HG03342 (cell line): ENCODE data around the gene RFXAP.
"Not testable (repeated sequence)": the region's sequence is repeated elsewhere in the genome, so short reads cannot be mapped to it uniquely, and the experiment has no call there.

ENCODE experiments used
- ATAC-seq: cut with Tn5 transposase; IDR thresholded peaks from one replicate; pipeline ENCODE4 v1.9.1; 2021; ENCODE audit warnings: mild to moderate bottlenecking, moderate library complexity; ENCODE audit not compliant: unreplicated experiment

The RFXAP gene, protein sequence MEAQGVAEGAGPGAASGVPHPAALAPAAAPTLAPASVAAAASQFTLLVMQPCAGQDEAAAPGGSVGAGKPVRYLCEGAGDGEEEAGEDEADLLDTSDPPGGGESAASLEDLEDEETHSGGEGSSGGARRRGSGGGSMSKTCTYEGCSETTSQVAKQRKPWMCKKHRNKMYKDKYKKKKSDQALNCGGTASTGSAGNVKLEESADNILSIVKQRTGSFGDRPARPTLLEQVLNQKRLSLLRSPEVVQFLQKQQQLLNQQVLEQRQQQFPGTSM

GRCh38 chr13:36818804-36819738 is at the start of gene RFXAP:
Gene RFXAP (plus strand): TSS chr13:36819222. CDS start chr13:36819358, 136 bp downstream.
- peak; percentile 89 for ATAC-seq

- ATAC-seq = no peak
These were observed 49.5 kb upstream of the RFXAP start for GRCh38 chr13:36769545-36769944.

GRCh38 chr13:36770741-36771140 is 48.3 kb upstream of the RFXAP start:
- no peak for ATAC-seq

GRCh38 chr13:36772853-36773252 is 46.2 kb upstream of the RFXAP start:
- no peak for ATAC-seq

GRCh38 chr13:36774931-36775330 is 44.1 kb upstream of the RFXAP start:
- ATAC-seq = no peak

DNA sequence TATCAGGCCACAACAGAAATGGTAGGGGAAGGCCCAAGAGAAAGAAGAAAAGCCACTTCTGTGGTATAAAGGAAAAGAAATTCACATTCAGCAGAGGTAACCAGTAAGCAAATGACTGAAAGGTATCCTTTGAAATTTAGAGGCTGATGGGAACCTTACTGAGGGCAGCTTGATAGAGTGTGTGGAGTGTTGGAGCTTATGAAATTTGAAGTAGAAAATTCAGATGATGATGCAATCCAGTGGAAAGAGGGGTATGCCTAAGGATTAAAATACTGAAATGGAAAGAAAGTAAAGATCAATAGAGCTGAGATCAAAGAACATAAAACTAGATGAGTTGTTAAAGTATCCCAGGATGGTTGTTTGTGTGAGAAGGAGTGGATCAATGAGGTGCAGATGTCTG is 42.8 kb upstream of the RFXAP start:
- ATAC-seq = no peak

DNA sequence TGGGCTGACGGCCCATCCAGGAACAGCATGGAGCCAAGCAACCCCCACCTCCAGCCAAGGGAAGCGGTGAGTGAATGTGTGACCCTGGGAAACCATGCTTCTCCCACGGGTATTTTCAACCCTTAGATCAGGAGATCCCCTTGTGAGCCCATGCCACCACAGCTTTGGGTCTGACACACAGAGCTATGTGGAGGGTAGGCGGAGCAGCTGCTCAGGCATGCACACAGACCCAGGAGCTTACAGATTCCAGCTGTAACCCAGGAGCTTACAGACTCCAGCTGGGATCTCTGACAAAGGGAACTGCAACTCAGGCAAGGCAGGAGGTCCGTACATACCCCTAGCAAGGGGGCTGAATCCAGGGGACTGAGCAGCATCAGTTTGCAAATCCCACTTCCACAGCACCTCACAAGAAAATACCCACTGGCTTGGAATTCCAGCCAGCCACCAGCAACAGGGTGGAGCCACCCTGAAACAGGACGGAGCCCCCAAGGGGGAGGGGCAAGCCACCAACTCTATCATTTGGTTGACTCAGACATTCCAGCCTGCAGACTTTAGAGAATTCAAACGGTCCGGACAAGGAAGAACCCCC is 40.8 kb upstream of the RFXAP start:
- peak; percentile 51 for ATAC-seq

DNA sequence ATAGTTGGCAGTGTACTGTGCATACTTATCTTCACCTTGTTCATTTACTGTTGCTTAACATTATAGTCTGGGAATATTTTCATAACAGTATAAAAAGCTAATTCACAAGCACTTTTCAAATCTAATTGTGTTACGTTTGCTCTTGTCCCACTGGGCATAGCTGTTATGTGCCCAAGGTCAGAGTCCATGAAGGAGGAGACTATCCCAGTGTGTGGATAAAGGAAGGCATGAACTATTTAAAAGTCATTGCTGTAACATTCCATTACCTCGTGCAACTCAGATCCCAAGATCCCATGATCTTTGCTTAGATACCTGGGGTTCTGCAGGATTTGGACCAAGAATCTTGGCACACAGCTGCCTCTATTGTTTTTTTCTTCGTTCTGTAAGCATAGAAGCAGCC is 35.1 kb upstream of the RFXAP start:
- no peak for ATAC-seq

DNA sequence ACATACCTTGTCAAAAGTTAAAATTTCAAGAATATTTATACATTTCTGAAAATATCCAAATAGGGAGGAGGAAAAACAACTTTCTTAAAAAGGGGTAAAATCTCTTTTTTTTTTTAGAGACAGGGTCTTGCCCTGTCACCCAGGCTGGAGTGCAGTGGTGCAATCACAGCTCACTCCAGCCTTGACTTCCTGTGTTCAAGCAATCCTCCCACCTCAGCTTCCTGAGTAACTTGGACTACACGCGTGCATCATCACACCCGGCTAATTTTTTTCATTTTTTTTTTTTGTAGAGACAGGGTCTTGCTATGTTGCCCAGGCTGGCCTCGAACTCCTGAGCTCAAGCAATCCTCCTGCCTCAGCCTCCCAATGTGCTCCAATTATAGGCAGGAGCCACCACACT is 32.8 kb upstream of the RFXAP start:
- not testable (repeated sequence) for ATAC-seq

GRCh38 chr13:36787181-36787580 is 31.8 kb upstream of the RFXAP start:
- no peak for ATAC-seq

DNA sequence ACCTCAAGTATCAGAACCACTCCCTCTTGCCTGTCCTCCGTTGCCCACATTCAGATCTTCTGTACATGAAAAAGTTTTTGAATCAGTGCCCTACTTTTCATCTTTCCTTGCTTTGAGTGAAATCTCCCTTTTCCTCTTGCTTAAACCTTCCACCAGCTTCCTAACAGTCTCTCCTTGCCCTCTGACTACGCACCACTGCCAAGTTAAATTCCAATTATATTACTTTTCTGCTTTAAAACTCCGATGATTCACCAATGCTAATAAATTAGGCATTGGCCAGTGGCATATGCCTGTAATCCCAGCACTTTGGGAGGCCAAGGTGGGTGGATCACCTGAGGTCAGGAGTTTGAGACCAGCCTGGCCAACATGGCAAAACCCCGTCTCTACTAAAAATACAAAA is 30.7 kb upstream of the RFXAP start:
- no peak for ATAC-seq

DNA sequence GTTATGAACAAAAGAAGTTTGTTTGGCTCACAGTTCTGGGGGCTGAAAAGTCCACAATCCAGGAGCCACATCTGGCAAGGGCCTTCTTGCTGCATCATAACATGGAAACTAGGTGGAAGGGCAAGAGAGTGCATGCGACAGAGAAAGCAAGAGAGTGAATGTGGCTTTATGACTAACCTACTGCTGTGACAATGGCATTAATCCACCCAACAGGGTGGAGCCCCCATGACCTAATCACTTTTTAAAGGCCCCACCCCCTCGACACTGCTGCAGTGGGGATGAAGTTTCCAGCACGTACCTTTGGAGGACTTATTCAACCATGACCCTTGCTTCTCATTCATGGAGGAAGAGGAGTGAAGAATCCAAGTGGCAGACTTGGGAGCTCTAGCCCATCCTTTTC is 30.0 kb upstream of the RFXAP start:
- ATAC-seq = no peak

GRCh38 chr13:36789730-36790129 is 29.3 kb upstream of the RFXAP start:
- no peak for ATAC-seq

GRCh38 chr13:36794706-36795105 is 24.3 kb upstream of the RFXAP start:
- ATAC-seq = no peak

DNA sequence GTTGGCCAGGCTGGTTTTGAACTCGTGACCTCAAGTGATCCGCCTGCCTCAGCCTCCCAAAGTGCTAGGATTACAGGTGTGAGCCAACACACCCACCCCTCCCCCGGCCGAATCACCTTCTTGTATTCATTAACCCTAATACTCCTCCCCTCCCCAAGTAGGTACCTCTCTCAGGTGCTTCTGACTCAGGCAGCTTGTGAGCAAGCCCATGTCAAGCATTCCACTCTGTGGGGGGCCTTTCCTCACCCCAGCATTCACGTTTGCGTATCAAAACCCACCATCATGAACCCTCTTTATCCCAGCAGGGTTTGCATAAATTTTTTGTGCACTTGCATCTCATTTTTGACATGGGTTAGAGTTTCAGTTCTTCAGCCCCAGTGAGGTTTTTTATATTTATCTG is 23.6 kb upstream of the RFXAP start:
- no peak for ATAC-seq

GRCh38 chr13:36796052-36796451 is 23.0 kb upstream of the RFXAP start:
- ATAC-seq = no peak

DNA sequence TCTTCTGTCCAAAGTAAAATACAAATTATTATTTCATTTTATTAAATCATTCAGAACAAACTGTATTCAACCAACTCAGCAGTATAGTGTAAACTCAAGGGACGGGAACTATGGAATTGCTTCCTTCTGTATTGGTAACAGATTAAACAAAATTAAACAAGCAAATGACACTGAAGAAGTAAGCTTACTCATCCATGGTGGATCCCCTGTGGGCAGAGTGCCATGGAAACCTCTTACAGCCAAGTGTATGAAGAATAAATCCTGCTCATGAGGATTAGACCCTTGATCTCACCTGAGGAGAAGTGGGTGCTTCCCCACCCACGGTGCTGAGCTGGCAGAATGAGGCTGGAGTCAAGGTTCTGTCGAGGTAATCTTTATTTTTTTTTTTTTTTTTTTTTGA is 18.0 kb upstream of the RFXAP start:
- ATAC-seq = no peak

- no peak for ATAC-seq
These were observed 14.4 kb upstream of the RFXAP start for GRCh38 chr13:36804588-36804987.

DNA sequence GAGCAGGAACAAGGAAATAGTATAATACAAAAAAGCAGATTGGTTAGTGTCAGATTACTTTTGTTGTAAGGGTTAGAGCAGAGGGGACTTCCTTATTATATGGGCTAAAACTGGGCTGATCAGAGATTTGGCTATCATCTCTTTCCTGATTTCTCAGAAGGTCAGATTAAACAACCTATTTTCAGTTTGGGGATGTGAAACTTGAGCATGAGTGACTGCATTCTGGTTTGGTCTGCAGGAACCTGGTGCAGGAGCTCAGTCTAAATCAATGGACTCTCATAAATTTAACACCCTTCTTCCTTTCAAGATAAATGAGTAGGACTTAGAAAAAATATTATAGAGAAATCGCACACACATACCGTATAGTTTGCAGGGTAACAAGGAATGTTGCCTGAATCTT is 12.9 kb upstream of the RFXAP start:
- ATAC-seq = no peak

GRCh38 chr13:36807616-36808015 is 11.4 kb upstream of the RFXAP start:
- no peak for ATAC-seq

DNA sequence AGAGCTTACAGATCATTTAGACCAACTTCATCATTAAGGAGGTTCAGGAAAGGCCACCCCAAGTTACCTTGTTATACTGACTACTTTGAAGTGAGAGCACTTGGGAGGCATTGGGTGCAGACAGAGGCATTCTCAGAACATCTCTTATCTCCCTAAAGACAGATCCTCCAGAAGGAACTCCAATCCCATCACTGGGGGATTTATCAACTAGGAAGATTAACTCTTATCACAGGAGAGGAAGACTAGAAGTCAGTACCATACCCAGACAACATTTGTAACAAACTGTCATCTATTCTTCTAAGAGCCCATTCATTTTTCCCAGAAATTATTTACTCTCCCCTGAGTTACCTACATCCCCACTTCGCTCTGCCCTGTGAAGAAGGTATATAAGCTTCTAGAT is 5.8 kb upstream of the RFXAP start:
- no peak for ATAC-seq

DNA sequence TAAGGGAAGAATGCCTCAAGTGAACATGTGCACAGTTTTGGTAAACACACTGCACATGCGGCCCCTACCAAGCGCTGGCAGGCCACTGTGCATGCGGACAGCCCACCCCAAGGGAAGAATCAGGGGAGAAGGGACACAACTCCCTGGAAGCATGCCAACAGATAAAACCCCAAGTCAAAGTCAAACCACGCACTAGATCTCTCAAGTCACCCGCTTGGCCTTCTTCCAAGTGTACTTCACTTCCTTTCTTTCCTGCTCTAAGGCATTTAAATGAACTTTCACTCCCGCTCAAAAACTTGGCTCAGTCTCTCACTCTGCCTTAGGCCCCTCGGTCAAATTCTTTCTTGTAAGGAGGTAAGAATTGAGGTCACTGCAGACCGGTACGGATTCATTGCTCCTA is 4.6 kb upstream of the RFXAP start:
- no peak for ATAC-seq
